Osteoblast (primary cell): ENCODE results near the gene SCT. TPM values are rescaled to one million over a fixed set of nuclear protein-coding genes. Genes with fewer than 3 reads are reported as not detected.
A peak's percentile ranks its signal among the peaks of the same experiment; 100 is the strongest.

Experiments
- DNase-seq: peaks from one replicate; pipeline ENCODE4 v3.0.0; 2011; ENCODE audit warnings: low spot score, mixed read lengths; ENCODE audit not compliant: insufficient read length; ENCODE audit errors: missing footprints
- H2AFZ ChIP-seq: 2 replicates; pipeline ENCODE4 v1.6.0; 2011; ENCODE audit warnings: mild to moderate bottlenecking, low read length
- H3K27ac ChIP-seq: 2 replicates; pipeline ENCODE4 v1.5.1; 2011; ENCODE audit warnings: mild to moderate bottlenecking, low read depth, low read length, moderate library complexity
- H3K27me3 ChIP-seq: 2 replicates; pipeline ENCODE4 v1.6.0; 2012; ENCODE audit warnings: mild to moderate bottlenecking, control low read depth, inconsistent platforms, low read length, moderate library complexity; ENCODE audit not compliant: insufficient read depth
- H3K36me3 ChIP-seq: 2 replicates; pipeline ENCODE4 v1.5.1; 2011; ENCODE audit warnings: mild to moderate bottlenecking, low read length, control low read depth, moderate library complexity; ENCODE audit not compliant: insufficient read depth
- H3K4me1 ChIP-seq: 2 replicates; pipeline ENCODE4 v1.5.1; 2011; ENCODE audit warnings: mild to moderate bottlenecking, low read length, control low read depth, moderate library complexity; ENCODE audit not compliant: insufficient read depth
- H3K4me2 ChIP-seq: 2 replicates; pipeline ENCODE4 v1.6.0; 2011; ENCODE audit warnings: mild to moderate bottlenecking, low read length; ENCODE audit not compliant: insufficient read depth
- H3K4me3 ChIP-seq: fragments of 200-600 bp; sonication (generic); 3 replicates; pipeline ENCODE4 v1.5.1; 2012; ENCODE audit warnings: mild to moderate bottlenecking, low read length, inconsistent platforms; ENCODE audit not compliant: insufficient read depth
- H3K79me2 ChIP-seq: 2 replicates; pipeline ENCODE4 v1.6.0; 2012; ENCODE audit warnings: mild to moderate bottlenecking, low read length, control low read depth, inconsistent platforms; ENCODE audit not compliant: insufficient read depth
- H3K9me3 ChIP-seq: 2 replicates; pipeline ENCODE4 v1.5.1; 2011; ENCODE audit warnings: low read depth, low read length, control low read depth
- H4K20me1 ChIP-seq: 2 replicates; pipeline ENCODE4 v1.6.0; 2012; ENCODE audit warnings: mild to moderate bottlenecking, low read length, control low read depth; ENCODE audit not compliant: insufficient read depth
- CTCF ChIP-seq: IDR thresholded peaks from 2 replicates; pipeline ENCODE4 v1.5.1; 2011; ENCODE audit warnings: mild to moderate bottlenecking, low read depth, low read length, moderate library complexity; ENCODE audit errors: extremely low read depth
- total RNA-seq: library from RNA; depleted of rRNA; stranded (reverse); fragments of >200 nt; gene quantifications from 2 replicates; pipeline ENCODE4 v1.2.3, GENCODE V29; 2012

Gene SCT
- total RNA-seq, 1 donor = not detected

GRCh38 chr11:578276-579035 lies 48.5 kb downstream of the SCT start:
- H3K27me3 ChIP-seq = peaks cover 6% of the 10 kb centered on the region

GRCh38 chr11:577611-577894 lies 49.4 kb downstream of the SCT start:
- Histone ChIP-seq H3K27me3 (peaks cover 6% of the 10 kb centered on the region), H3K79me2 (peaks cover 57% of the 10 kb centered on the region), H4K20me1 (peaks cover 51% of the 10 kb centered on the region), H3K9me3 (no peaks in the 10 kb centered on the region), H3K4me2 (peak overlapping the region; percentile 80), H3K4me1 (peaks cover 12% of the 10 kb centered on the region), H3K36me3 (no peaks in the 10 kb centered on the region), H3K27ac (peak overlapping the region; percentile 75), H2AFZ (no peak overlapping the region), H3K4me3 (peak overlapping the region; percentile 98)
- no peak for TF ChIP-seq CTCF
- DNase-seq = no peak

More at GRCh38 chr11:578276-579035, 48.5 kb downstream of the SCT start:
- Histone ChIP-seq H3K27ac (peak overlapping the region; percentile 75), H2AFZ (no peak overlapping the region), H4K20me1 (peaks cover 52% of the 10 kb centered on the region), H3K4me3 (peak overlapping the region; percentile 98), H3K79me2 (peaks cover 65% of the 10 kb centered on the region), H3K9me3 (no peaks in the 10 kb centered on the region), H3K4me2 (peak overlapping the region; percentile 80), H3K36me3 (peaks cover 4% of the 10 kb centered on the region), H3K4me1 (peaks cover 12% of the 10 kb centered on the region)
- DNase-seq = no peak
- no peak for TF ChIP-seq CTCF

- H3K27me3 ChIP-seq = peaks cover 6% of the 10 kb centered on the region
- peak overlapping the region; percentile 15 for H2AFZ ChIP-seq
- H3K27ac ChIP-seq = peak overlapping the region; percentile 75
- peaks cover 52% of the 10 kb centered on the region for H3K79me2 ChIP-seq
- H4K20me1 ChIP-seq = peaks cover 49% of the 10 kb centered on the region
- peak overlapping the region; percentile 80 for H3K4me2 ChIP-seq
- no peaks in the 10 kb centered on the region for H3K36me3 ChIP-seq
- no peak for TF ChIP-seq CTCF
- peak; percentile 92 for DNase-seq
- peak overlapping the region; percentile 98 for H3K4me3 ChIP-seq
- no peaks in the 10 kb centered on the region for H3K9me3 ChIP-seq
- H3K4me1 ChIP-seq = peaks cover 12% of the 10 kb centered on the region
Observed at GRCh38 chr11:576811-577610, 50.0 kb downstream of the SCT start.

Other genes with a start within 250 kb of the SCT start
- gene PKP3, start 233.0 kb downstream of the SCT start, total RNA-seq = 0.88 and 2.5 TPM in 2 replicates
- 10.9 and 14.5 TPM in 2 replicates for gene SIGIRR, start 212.2 kb downstream of the SCT start, total RNA-seq
- under 0.01 TPM in 1 of 2 replicates, not detected in the other for gene ANO9, start 185.2 kb downstream of the SCT start, total RNA-seq
- gene PTDSS2, start 176.9 kb downstream of the SCT start, total RNA-seq = 33.0 and 36.2 TPM in 2 replicates
- gene RNH1, start 119.9 kb downstream of the SCT start, total RNA-seq = 441 and 506 TPM in 2 replicates
- gene HRAS, start 91.6 kb downstream of the SCT start, total RNA-seq = 28.6 and 35.7 TPM in 2 replicates
- gene LRRC56, start 89.7 kb downstream of the SCT start, total RNA-seq = 0.88 and 1.1 TPM in 2 replicates
- gene LMNTD2, start 66.4 kb downstream of the SCT start, total RNA-seq = 0.29 and 0.36 TPM in 2 replicates
- gene RASSF7, start 66.2 kb downstream of the SCT start, total RNA-seq = 2.4 and 6.2 TPM in 2 replicates
- gene PHRF1, start 50.7 kb downstream of the SCT start, total RNA-seq = 23.9 and 27.5 TPM in 2 replicates
- 11.5 and 21.4 TPM in 2 replicates for gene IRF7, start 11.2 kb downstream of the SCT start, total RNA-seq
- gene CDHR5, start 2.2 kb downstream of the SCT start, total RNA-seq = not detected in 2 replicates
- under 0.01 TPM in 1 of 2 replicates, not detected in the other for gene DRD4, start 10.1 kb upstream of the SCT start, total RNA-seq
- 38.0 and 44.2 TPM in 2 replicates for gene DEAF1, start 68.0 kb upstream of the SCT start, total RNA-seq
- gene TMEM80, start 68.6 kb upstream of the SCT start, total RNA-seq = 17.4 and 21.2 TPM in 2 replicates
- 29.7 and 30.1 TPM in 2 replicates for gene EPS8L2, start 79.0 kb upstream of the SCT start, total RNA-seq
- 204 TPM in 2 replicates for gene TALDO1, start 120.3 kb upstream of the SCT start, total RNA-seq
- 31.5 and 37.3 TPM in 2 replicates for gene GATD1, start 150.3 kb upstream of the SCT start, total RNA-seq
- not detected in 2 replicates for gene CEND1, start 162.9 kb upstream of the SCT start, total RNA-seq
- 8.0 and 9.0 TPM in 2 replicates for gene SLC25A22, start 171.1 kb upstream of the SCT start, total RNA-seq
- 5.9 and 6.5 TPM in 2 replicates for gene PIDD1, start 178.1 kb upstream of the SCT start, total RNA-seq
- 227 and 386 TPM in 2 replicates for gene RPLP2, start 182.8 kb upstream of the SCT start, total RNA-seq
- 32.1 and 32.6 TPM in 2 replicates for gene PNPLA2, start 191.7 kb upstream of the SCT start, total RNA-seq
- gene CRACR2B, start 200.7 kb upstream of the SCT start, total RNA-seq = 0.59 and 0.72 TPM in 2 replicates
- gene CD151, start 205.8 kb upstream of the SCT start, total RNA-seq = 366 and 416 TPM in 2 replicates
- gene POLR2L, start 215.3 kb upstream of the SCT start, total RNA-seq = 47.4 and 60.8 TPM in 2 replicates
- 168 and 186 TPM in 2 replicates for gene TSPAN4, start 215.7 kb upstream of the SCT start, total RNA-seq